Ammon's horn (tissue), 1 donor: ENCODE measurements around the gene AK2.
"Not testable (repeated sequence)": the region's sequence is repeated elsewhere in the genome, so short reads cannot be mapped to it uniquely, and the experiment has no call there.

Source experiments
- DNase-seq: peaks from one replicate; pipeline ENCODE4 v3.0.0-alpha.2; 2016; ENCODE audit warnings: low spot score

The AK2 gene

GRCh38 chr1:33036526-33037503, at the start of gene AK2:
AK2 (minus strand) TSS chr1:33036883; CDS start chr1:33036828, 55 bp downstream.
- peak; percentile 100 for DNase-seq

GRCh38 chr1:33086384-33086850, 49.7 kb upstream of the AK2 start:
- DNase-seq, result peak; percentile 94

GRCh38 chr1:33085332-33085731, 48.6 kb upstream of the AK2 start:
- no peak for DNase-seq

- DNase-seq, result no peak
Observed at GRCh38 chr1:33082575-33083108, 46.0 kb upstream of the AK2 start.

GRCh38 chr1:33081554-33082305, 45.0 kb upstream of the AK2 start:
- no peak for DNase-seq

GRCh38 chr1:33080885-33081553, 44.3 kb upstream of the AK2 start, which contains the start of gene AZIN2:
AZIN2 (plus strand) TSS chr1:33081153; CDS start chr1:33082250, 1,097 bp downstream.
- DNase-seq, result peak; percentile 99

- DNase-seq, result no peak
Observed at GRCh38 chr1:33080373-33080772, 43.7 kb upstream of the AK2 start.

- no peak for DNase-seq
Observed at GRCh38 chr1:33078030-33078591, 41.4 kb upstream of the AK2 start.

- peak; percentile 96 for DNase-seq
Observed at GRCh38 chr1:33074193-33074945, 37.7 kb upstream of the AK2 start.

- DNase-seq, result no peak
Observed at GRCh38 chr1:33072707-33073106, 36.0 kb upstream of the AK2 start.

- DNase-seq, result no peak
Observed at GRCh38 chr1:33070628-33071027, 33.9 kb upstream of the AK2 start.

- not testable (repeated sequence) for DNase-seq
Observed at GRCh38 chr1:33068108-33068507, 31.4 kb upstream of the AK2 start.

- not testable (repeated sequence) for DNase-seq
Observed at GRCh38 chr1:33066477-33066876, 29.8 kb upstream of the AK2 start.

GRCh38 chr1:33065301-33065700, 28.6 kb upstream of the AK2 start:
- DNase-seq, result no peak

GRCh38 chr1:33064284-33064683, 27.6 kb upstream of the AK2 start:
- not testable (repeated sequence) for DNase-seq

- DNase-seq, result no peak
Observed at GRCh38 chr1:33061834-33062233, 25.2 kb upstream of the AK2 start.

GRCh38 chr1:33060579-33061083, 23.9 kb upstream of the AK2 start:
- peak; percentile 82 for DNase-seq

- no peak for DNase-seq
Observed at GRCh38 chr1:33057095-33057494, 20.4 kb upstream of the AK2 start.

GRCh38 chr1:33056426-33056825, 19.7 kb upstream of the AK2 start:
- no peak for DNase-seq

GRCh38 chr1:33055210-33056008, 18.7 kb upstream of the AK2 start:
- peak; percentile 95 for DNase-seq
